Stimulated activated CD8-positive, alpha-beta memory T cell treated with anti-CD3 and anti-CD28 coated beads, Interleukin-4, amount 100 ng/mL, for 4 hours (primary cell): ENCODE measurements around the gene LRRC4C.
"Not testable (repeated sequence)": the region's sequence is repeated elsewhere in the genome, so short reads cannot be mapped to it uniquely, and the experiment has no call there.

Experiments
- DNase-seq, 2 donors: peaks; one replicate each; pipeline ENCODE4 v3.0.0-alpha.2; 2020; ENCODE audit warnings: low read depth in 2 of 2, low spot score in 1 of 2

The LRRC4C gene

GRCh38 chr11:41040474-41040873, 419.0 kb downstream of the LRRC4C start:
- DNase-seq, result no peak

GRCh38 chr11:41039592-41039991, 419.9 kb downstream of the LRRC4C start:
- DNase-seq, result no peak

- no peak for DNase-seq
These were observed 427.8 kb downstream of the LRRC4C start for GRCh38 chr11:41031551-41032060.

GRCh38 chr11:41020259-41020658, 439.2 kb downstream of the LRRC4C start:
- no peak for DNase-seq

GRCh38 chr11:41019666-41020065, 439.8 kb downstream of the LRRC4C start:
- not testable (repeated sequence) for DNase-seq

- no peak for DNase-seq
These were observed 441.2 kb downstream of the LRRC4C start for GRCh38 chr11:41018224-41018623.

GRCh38 chr11:41010361-41011050, 448.9 kb downstream of the LRRC4C start:
- no peak for DNase-seq

- DNase-seq, result no peak
These were observed 453.5 kb downstream of the LRRC4C start for GRCh38 chr11:41005986-41006385.

- no peak for DNase-seq
These were observed 455.8 kb downstream of the LRRC4C start for GRCh38 chr11:41003339-41004282.

- no peak for DNase-seq
These were observed 460.5 kb downstream of the LRRC4C start for GRCh38 chr11:40998920-40999319.

- no peak for DNase-seq
These were observed 471.5 kb downstream of the LRRC4C start for GRCh38 chr11:40987776-40988435.

- no peak for DNase-seq
These were observed 473.1 kb downstream of the LRRC4C start for GRCh38 chr11:40986320-40986719.

- DNase-seq, result no peak
These were observed 484.4 kb downstream of the LRRC4C start for GRCh38 chr11:40975076-40975475.

- DNase-seq, result no peak
These were observed 485.2 kb downstream of the LRRC4C start for GRCh38 chr11:40974186-40974795.

GRCh38 chr11:40958707-40959106, 500.7 kb downstream of the LRRC4C start:
- no peak for DNase-seq

GRCh38 chr11:40952479-40952878, 507.0 kb downstream of the LRRC4C start:
- no peak for DNase-seq

- DNase-seq, result no peak
These were observed 521.5 kb downstream of the LRRC4C start for GRCh38 chr11:40938002-40938401.

GRCh38 chr11:40924915-40925314, 534.5 kb downstream of the LRRC4C start:
- DNase-seq, result no peak

- no peak for DNase-seq
These were observed 538.2 kb downstream of the LRRC4C start for GRCh38 chr11:40921246-40921645.

- not testable (repeated sequence) for DNase-seq
These were observed 548.7 kb downstream of the LRRC4C start for GRCh38 chr11:40910774-40911173.

- DNase-seq, result no peak
These were observed 565.0 kb downstream of the LRRC4C start for GRCh38 chr11:40894501-40894900.
